Epithelial cell of esophagus (primary cell): Measurements from ENCODE around the gene NHEJ1.

Source experiments
- DNase-seq: peaks from one replicate; pipeline ENCODE4 v3.0.0; 2010; ENCODE audit warnings: low read depth
- H3K4me3 ChIP-seq: 2 replicates; pipeline ENCODE4 v1.5.1; 2011; ENCODE audit warnings: mild to moderate bottlenecking, low read length, control low read depth
- TF ChIP-seq, protein P1 (sequence below): IDR thresholded peaks from 2 replicates; pipeline ENCODE4 v1.5.1; 2011; ENCODE audit warnings: low read depth, mild to moderate bottlenecking, low read length, control low read depth, inconsistent platforms; ENCODE audit not compliant: insufficient read depth; ENCODE audit errors: missing control alignments

Gene NHEJ1

GRCh38 chr2:219058541-219059374 lies 101.9 kb downstream of the NHEJ1 start:
- TF ChIP-seq, protein P1, sequence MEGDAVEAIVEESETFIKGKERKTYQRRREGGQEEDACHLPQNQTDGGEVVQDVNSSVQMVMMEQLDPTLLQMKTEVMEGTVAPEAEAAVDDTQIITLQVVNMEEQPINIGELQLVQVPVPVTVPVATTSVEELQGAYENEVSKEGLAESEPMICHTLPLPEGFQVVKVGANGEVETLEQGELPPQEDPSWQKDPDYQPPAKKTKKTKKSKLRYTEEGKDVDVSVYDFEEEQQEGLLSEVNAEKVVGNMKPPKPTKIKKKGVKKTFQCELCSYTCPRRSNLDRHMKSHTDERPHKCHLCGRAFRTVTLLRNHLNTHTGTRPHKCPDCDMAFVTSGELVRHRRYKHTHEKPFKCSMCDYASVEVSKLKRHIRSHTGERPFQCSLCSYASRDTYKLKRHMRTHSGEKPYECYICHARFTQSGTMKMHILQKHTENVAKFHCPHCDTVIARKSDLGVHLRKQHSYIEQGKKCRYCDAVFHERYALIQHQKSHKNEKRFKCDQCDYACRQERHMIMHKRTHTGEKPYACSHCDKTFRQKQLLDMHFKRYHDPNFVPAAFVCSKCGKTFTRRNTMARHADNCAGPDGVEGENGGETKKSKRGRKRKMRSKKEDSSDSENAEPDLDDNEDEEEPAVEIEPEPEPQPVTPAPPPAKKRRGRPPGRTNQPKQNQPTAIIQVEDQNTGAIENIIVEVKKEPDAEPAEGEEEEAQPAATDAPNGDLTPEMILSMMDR: no peak
- no peak for DNase-seq
- no peak overlapping the region for H3K4me3 ChIP-seq

- peak; percentile 64 for DNase-seq
- TF ChIP-seq, protein P1: peak; percentile 74
- no peak overlapping the region for H3K4me3 ChIP-seq
These were observed 102.7 kb downstream of the NHEJ1 start for GRCh38 chr2:219057709-219058540.

- no peak for DNase-seq
- TF ChIP-seq, protein P1: no peak
- no peak overlapping the region for H3K4me3 ChIP-seq
These were observed 103.5 kb downstream of the NHEJ1 start for GRCh38 chr2:219056896-219057708.

- no peak for DNase-seq
- no peak overlapping the region for H3K4me3 ChIP-seq
- TF ChIP-seq, protein P1: no peak
These were observed 104.3 kb downstream of the NHEJ1 start for GRCh38 chr2:219056176-219056895.

- no peak for DNase-seq
- H3K4me3 ChIP-seq: no peak overlapping the region
- TF ChIP-seq, protein P1: no peak
These were observed 105.4 kb downstream of the NHEJ1 start for GRCh38 chr2:219054956-219055903.
